K562 (cell line): ENCODE results near the gene CERS1. TPM values are rescaled to one million over a fixed set of nuclear protein-coding genes. Genes with fewer than 3 reads are reported as not detected.

Experiments
- ARID2 ChIP-seq: fragments of 450-650 bp; IDR thresholded peaks from 2 replicates; pipeline ENCODE4 v1.6.1; 2017; ENCODE audit warnings: antibody characterized with exemption, mild to moderate bottlenecking
- ASH1L ChIP-seq: fragments of 450-650 bp; IDR thresholded peaks from 2 replicates; pipeline ENCODE4 v1.6.1; 2018; ENCODE audit warnings: borderline replicate concordance, mild to moderate bottlenecking, low read depth; ENCODE audit not compliant: partially characterized antibody
- BCL6 ChIP-seq: fragments of 250-450 bp; sonication (Bioruptor Pico); IDR thresholded peaks from 2 replicates; pipeline ENCODE4 v1.4.0; 2020
- HNRNPK ChIP-seq: fragments of 200-400 bp; formaldehyde crosslinking; IDR thresholded peaks from one replicate; pipeline ENCODE4 v1.6.1; 2018; ENCODE audit warnings: mild to moderate bottlenecking, low read depth, low read length; ENCODE audit not compliant: poor library complexity, severe bottlenecking
- HSF4 ChIP-seq: fragments of 250-450 bp; sonication (Bioruptor Pico); IDR thresholded peaks from 2 replicates; pipeline ENCODE4 v2.1.2; 2022; ENCODE audit warnings: mild to moderate bottlenecking, moderate library complexity, borderline replicate concordance
- PCBP2 ChIP-seq: fragments of 200-400 bp; formaldehyde crosslinking; IDR thresholded peaks from 2 replicates; pipeline ENCODE4 v1.6.1; 2018; ENCODE audit warnings: low read length, low read depth, mild to moderate bottlenecking, moderate library complexity; ENCODE audit not compliant: poor library complexity, severe bottlenecking
- RAD21 ChIP-seq, 2 experiments: fragments of 250-450 bp in 1 of 2; fragments of 450-650 bp in 1 of 2; sonication (Bioruptor Pico) in 1 of 2; formaldehyde crosslinking in 1 of 2; IDR thresholded peaks in 1 of 2; conservative IDR thresholded peaks in 1 of 2; 2 replicates each; pipeline versions ENCODE4 v1.4.0 to v1.8.0; 2020 to 2022; ENCODE audit warnings: mild to moderate bottlenecking in 2 of 2, moderate library complexity in 1 of 2
- RB1 ChIP-seq: fragments of 450-650 bp; IDR thresholded peaks from 2 replicates; pipeline ENCODE4 v1.6.1; 2017; ENCODE audit warnings: low read depth, mild to moderate bottlenecking
- RBM25 ChIP-seq: fragments of 200-400 bp; formaldehyde crosslinking; IDR thresholded peaks from 2 replicates; pipeline ENCODE4 v1.6.1; 2018; ENCODE audit warnings: low read length, low read depth, moderate library complexity; ENCODE audit not compliant: severe bottlenecking
- RUNX1 ChIP-seq: sonication (generic); IDR thresholded peaks from 2 replicates; pipeline ENCODE4 v1.6.1; 2016; ENCODE audit warnings: antibody characterized with exemption, low read depth
- SIN3A ChIP-seq, 2 experiments: fragments of 150-350 bp in 1 of 2; IDR thresholded peaks; 2 replicates each; pipeline ENCODE4 v1.6.1; 2011 to 2016; ENCODE audit warnings: borderline replicate concordance in 2 of 2, low read depth in 2 of 2, low read length in 2 of 2, mild to moderate bottlenecking in 2 of 2, moderate library complexity in 2 of 2; ENCODE audit not compliant: control insufficient read depth in 1 of 2
- SIN3B ChIP-seq: fragments of 450-650 bp; IDR thresholded peaks from 2 replicates; pipeline ENCODE4 v1.6.1; 2017; ENCODE audit warnings: low read depth, mild to moderate bottlenecking, moderate library complexity
- STAG1 ChIP-seq: sonication (generic); formaldehyde crosslinking; IDR thresholded peaks from 2 replicates; pipeline ENCODE4 v1.5.0; 2020; ENCODE audit warnings: missing genetic modification reagents, borderline replicate concordance
- TBL1XR1 ChIP-seq, 2 experiments: IDR thresholded peaks; 2 replicates each; pipeline ENCODE4 v1.6.1; 2012; ENCODE audit warnings: improper control_type of control experiment in 2 of 2, low read length in 2 of 2, mild to moderate bottlenecking in 1 of 2
- THRAP3 ChIP-seq: fragments of 450-650 bp; IDR thresholded peaks from 2 replicates; pipeline ENCODE4 v1.6.1; 2016; ENCODE audit warnings: mild to moderate bottlenecking, inconsistent platforms, borderline replicate concordance
- ZEB2 ChIP-seq: fragments of 450-650 bp; IDR thresholded peaks from 2 replicates; pipeline ENCODE4 v1.6.1; 2016
- ZNF41 ChIP-seq: fragments of 250-450 bp; sonication (Bioruptor Pico); conservative IDR thresholded peaks from 2 replicates; pipeline ENCODE4 v1.4.0; 2020; ENCODE audit warnings: mild to moderate bottlenecking
- polyA plus RNA-seq, 8 experiments: library from polyadenylated mRNA; depleted of rRNA in 4 of 8; stranded (reverse) in 5 of 8; unstranded in 3 of 8; fragments of >200 nt; fragmentation: Nextera tagmentation in 2 of 8; fragmentation: Illumina TruSeq in 1 of 8; extraction: Ambion mirVana in 2 of 8; extraction: Trizol in 1 of 8; gene quantifications; 2 replicates each; pipeline versions ENCODE4 v1.2.1 to v1.2.3, GENCODE V29; 2011 to 2014; ENCODE audit warnings: inconsistent platforms in 1 of 8, missing spikeins in 1 of 8
- total RNA-seq, 7 experiments: library from RNA; depleted of rRNA in 6 of 7; stranded (reverse); fragments of >200 nt in 6 of 7; fragmentation: Illumina TruSeq in 2 of 7; extraction: Trizol in 2 of 7; gene quantifications; 2 replicates each; pipeline versions ENCODE4 v1.2.1 to v1.2.3, GENCODE V29; 2011 to 2021; ENCODE audit warnings: low replicate concordance in 1 of 7
- TF ChIP-seq, protein P1 (sequence below): fragments of 250-450 bp; sonication (Bioruptor Pico); IDR thresholded peaks from 2 replicates; pipeline ENCODE4 v1.4.0; 2020; ENCODE audit warnings: mild to moderate bottlenecking
- TF ChIP-seq, protein P2 (sequence below): sonication (generic); formaldehyde crosslinking; IDR thresholded peaks from 2 replicates; pipeline ENCODE4 v1.8.1; 2023; ENCODE audit warnings: mild to moderate bottlenecking, missing genetic modification reagents
- TF ChIP-seq, protein P3 (sequence below): fragments of 250-450 bp; sonication (Bioruptor Pico); IDR thresholded peaks from 2 replicates; pipeline ENCODE4 v1.8.0; 2021; ENCODE audit warnings: moderate library complexity, mild to moderate bottlenecking, inconsistent platforms
- TF ChIP-seq, protein P4 (sequence below): fragments of 250-450 bp; sonication (Bioruptor Pico); IDR thresholded peaks from 2 replicates; pipeline ENCODE4 v1.5.0; 2020; ENCODE audit warnings: mild to moderate bottlenecking

CERS1 gene
- total and polyA plus RNA-seq, 9 of the 15 experiments (the other 6 are each of a cell fraction or from before 2014, with no cell fraction given): 0.33 to 1.5 (median 0.86) TPM; not detected in 2

GRCh38 chr19:18831524-18832305 is 64.2 kb downstream of the CERS1 start, which contains the start of gene UPF1 (continued):
- TF ChIP-seq ARID2: no peak
- TF ChIP-seq, protein P1, sequence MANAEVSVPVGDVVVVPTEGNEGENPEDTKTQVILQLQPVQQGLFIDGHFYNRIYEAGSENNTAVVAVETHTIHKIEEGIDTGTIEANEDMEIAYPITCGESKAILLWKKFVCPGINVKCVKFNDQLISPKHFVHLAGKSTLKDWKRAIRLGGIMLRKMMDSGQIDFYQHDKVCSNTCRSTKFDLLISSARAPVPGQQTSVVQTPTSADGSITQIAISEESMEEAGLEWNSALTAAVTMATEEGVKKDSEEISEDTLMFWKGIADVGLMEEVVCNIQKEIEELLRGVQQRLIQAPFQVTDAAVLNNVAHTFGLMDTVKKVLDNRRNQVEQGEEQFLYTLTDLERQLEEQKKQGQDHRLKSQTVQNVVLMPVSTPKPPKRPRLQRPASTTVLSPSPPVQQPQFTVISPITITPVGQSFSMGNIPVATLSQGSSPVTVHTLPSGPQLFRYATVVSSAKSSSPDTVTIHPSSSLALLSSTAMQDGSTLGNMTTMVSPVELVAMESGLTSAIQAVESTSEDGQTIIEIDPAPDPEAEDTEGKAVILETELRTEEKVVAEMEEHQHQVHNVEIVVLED (CRISPR knock-in tag): peak; percentile 98
- TF ChIP-seq BCL6 (CRISPR knock-in tag): no peak
- no peak for TF ChIP-seq ZNF41 (CRISPR knock-in tag)
- TF ChIP-seq, protein P2, sequence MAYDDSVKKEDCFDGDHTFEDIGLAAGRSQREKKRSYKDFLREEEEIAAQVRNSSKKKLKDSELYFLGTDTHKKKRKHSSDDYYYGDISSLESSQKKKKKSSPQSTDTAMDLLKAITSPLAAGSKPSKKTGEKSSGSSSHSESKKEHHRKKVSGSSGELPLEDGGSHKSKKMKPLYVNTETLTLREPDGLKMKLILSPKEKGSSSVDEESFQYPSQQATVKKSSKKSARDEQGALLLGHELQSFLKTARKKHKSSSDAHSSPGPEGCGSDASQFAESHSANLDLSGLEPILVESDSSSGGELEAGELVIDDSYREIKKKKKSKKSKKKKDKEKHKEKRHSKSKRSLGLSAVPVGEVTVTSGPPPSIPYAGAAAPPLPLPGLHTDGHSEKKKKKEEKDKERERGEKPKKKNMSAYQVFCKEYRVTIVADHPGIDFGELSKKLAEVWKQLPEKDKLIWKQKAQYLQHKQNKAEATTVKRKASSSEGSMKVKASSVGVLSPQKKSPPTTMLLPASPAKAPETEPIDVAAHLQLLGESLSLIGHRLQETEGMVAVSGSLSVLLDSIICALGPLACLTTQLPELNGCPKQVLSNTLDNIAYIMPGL (CRISPR knock-in tag): peak; percentile 98
- TF ChIP-seq RBM25: peak; percentile 68
- TF ChIP-seq RB1: peak; percentile 87
- TF ChIP-seq HNRNPK: no peak
- TF ChIP-seq SIN3B: peak; percentile 83
- TF ChIP-seq STAG1: peak; percentile 47; the same call in 1 of the 2 replicates
- TF ChIP-seq, protein P3, sequence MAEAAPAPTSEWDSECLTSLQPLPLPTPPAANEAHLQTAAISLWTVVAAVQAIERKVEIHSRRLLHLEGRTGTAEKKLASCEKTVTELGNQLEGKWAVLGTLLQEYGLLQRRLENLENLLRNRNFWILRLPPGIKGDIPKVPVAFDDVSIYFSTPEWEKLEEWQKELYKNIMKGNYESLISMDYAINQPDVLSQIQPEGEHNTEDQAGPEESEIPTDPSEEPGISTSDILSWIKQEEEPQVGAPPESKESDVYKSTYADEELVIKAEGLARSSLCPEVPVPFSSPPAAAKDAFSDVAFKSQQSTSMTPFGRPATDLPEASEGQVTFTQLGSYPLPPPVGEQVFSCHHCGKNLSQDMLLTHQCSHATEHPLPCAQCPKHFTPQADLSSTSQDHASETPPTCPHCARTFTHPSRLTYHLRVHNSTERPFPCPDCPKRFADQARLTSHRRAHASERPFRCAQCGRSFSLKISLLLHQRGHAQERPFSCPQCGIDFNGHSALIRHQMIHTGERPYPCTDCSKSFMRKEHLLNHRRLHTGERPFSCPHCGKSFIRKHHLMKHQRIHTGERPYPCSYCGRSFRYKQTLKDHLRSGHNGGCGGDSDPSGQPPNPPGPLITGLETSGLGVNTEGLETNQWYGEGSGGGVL (CRISPR knock-in tag): no peak
- no peak for TF ChIP-seq TBL1XR1 (IDR thresholded peaks at IDR 0.05; ENCODE audit: low read length in 2 of 2)
- TF ChIP-seq SIN3A (IDR thresholded peaks at IDR 0.05; ENCODE audit: borderline replicate concordance in 2 of 2, control insufficient read depth in 1 of 2, low read depth in 2 of 2, low read length in 2 of 2): peak in 1 of 2 experiments; percentile 62; a peak in 1 of 4 replicates
- TF ChIP-seq PCBP2: no peak
- TF ChIP-seq, protein P4, sequence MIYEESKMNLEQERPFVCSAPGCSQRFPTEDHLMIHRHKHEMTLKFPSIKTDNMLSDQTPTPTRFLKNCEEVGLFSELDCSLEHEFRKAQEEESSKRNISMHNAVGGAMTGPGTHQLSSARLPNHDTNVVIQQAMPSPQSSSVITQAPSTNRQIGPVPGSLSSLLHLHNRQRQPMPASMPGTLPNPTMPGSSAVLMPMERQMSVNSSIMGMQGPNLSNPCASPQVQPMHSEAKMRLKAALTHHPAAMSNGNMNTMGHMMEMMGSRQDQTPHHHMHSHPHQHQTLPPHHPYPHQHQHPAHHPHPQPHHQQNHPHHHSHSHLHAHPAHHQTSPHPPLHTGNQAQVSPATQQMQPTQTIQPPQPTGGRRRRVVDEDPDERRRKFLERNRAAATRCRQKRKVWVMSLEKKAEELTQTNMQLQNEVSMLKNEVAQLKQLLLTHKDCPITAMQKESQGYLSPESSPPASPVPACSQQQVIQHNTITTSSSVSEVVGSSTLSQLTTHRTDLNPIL (CRISPR knock-in tag): no peak
- no peak for TF ChIP-seq THRAP3
- TF ChIP-seq HSF4: no peak
- no peak for TF ChIP-seq RUNX1
- no peak for TF ChIP-seq RAD21 (CRISPR knock-in tag; conservative IDR thresholded peaks at IDR 0.05 in 1 of 2, IDR thresholded peaks at IDR 0.05 in 1 of 2)
- TF ChIP-seq ASH1L: no peak
- no peak for TF ChIP-seq ZEB2
